Right atrium auricular region (tissue), 2 donors: ENCODE measurements around the gene RNF40. TPM values are rescaled to one million over a fixed set of nuclear protein-coding genes. Genes with fewer than 3 reads are reported as not detected.

ENCODE experiments used
- DNase-seq: peaks from one replicate; pipeline ENCODE4 v3.0.0-alpha.2; 2019; ENCODE audit warnings: low spot score
- H3K27ac ChIP-seq, 2 donors: fragments of 200-600 bp; sonication (generic); 1 replicate in 1 of 2; 2 replicates in 1 of 2; pipeline ENCODE4 v1.5.1; 2016 to 2019
- H3K27me3 ChIP-seq, 2 donors: fragments of 200-600 bp; sonication (generic); one replicate each; pipeline versions ENCODE4 v1.5.1 to v1.6.0; 2017 to 2019
- H3K36me3 ChIP-seq: fragments of 200-600 bp; sonication (generic); one replicate; pipeline ENCODE4 v1.5.1; 2016
- H3K4me1 ChIP-seq, 2 donors: fragments of 200-600 bp; sonication (generic); one replicate each; pipeline versions ENCODE4 v1.5.1 to v1.6.0; 2017 to 2019
- H3K4me3 ChIP-seq, 2 donors: fragments of 200-600 bp; sonication (generic); 1 replicate in 1 of 2; 2 replicates in 1 of 2; pipeline ENCODE4 v1.5.1; 2017 to 2019; ENCODE audit warnings: mild to moderate bottlenecking in 1 of 2, moderate library complexity in 1 of 2
- H3K9me3 ChIP-seq, 2 donors: fragments of 200-600 bp; sonication (generic); one replicate each; pipeline ENCODE4 v1.5.1; 2019
- CTCF ChIP-seq, 2 donors: fragments of 200-600 bp; sonication (generic); IDR thresholded peaks; one replicate each; pipeline ENCODE4 v1.5.1; 2019; ENCODE audit warnings: antibody characterized with exemption in 2 of 2
- total RNA-seq, 2 donors: library from RNA; depleted of rRNA; stranded (reverse); fragments of >200 nt; gene quantifications; one replicate each; pipeline ENCODE4 v1.1.0, GENCODE V29; 2016

Gene RNF40
- total RNA-seq, 2 donors from 2014 or later: 48.5 to 59.5 TPM

- no peak for DNase-seq
- Histone ChIP-seq H3K4me1 (peaks cover 0 to 37% of the 10 kb centered on the region in 2 donors), H3K27ac (peak overlapping the region; percentile 6 to 55), H3K4me3 (no peak overlapping the region), H3K36me3 (peaks cover 19% of the 10 kb centered on the region), H3K27me3 (no peaks in the 10 kb centered on the region), H3K9me3 (no peaks in the 10 kb centered on the region)
- no peak for TF ChIP-seq CTCF (IDR thresholded peaks at IDR 0.05)
These were observed 17.9 kb upstream of the RNF40 start for GRCh38 chr16:30744183-30744582.

GRCh38 chr16:30745082-30745481, 17.0 kb upstream of the RNF40 start:
- TF ChIP-seq CTCF (IDR thresholded peaks at IDR 0.05): no peak
- no peak overlapping the region for H3K4me3 ChIP-seq
- peaks cover 0 to 40% of the 10 kb centered on the region in 2 donors for H3K4me1 ChIP-seq
- no peak for DNase-seq
- no peaks in the 10 kb centered on the region for H3K9me3 ChIP-seq
- H3K27me3 ChIP-seq: no peaks in the 10 kb centered on the region
- H3K27ac ChIP-seq: no peak overlapping the region
- H3K36me3 ChIP-seq: peaks cover 14% of the 10 kb centered on the region

GRCh38 chr16:30746638-30747175, 15.4 kb upstream of the RNF40 start:
- H3K4me3 ChIP-seq: no peak overlapping the region
- no peaks in the 10 kb centered on the region for H3K27me3 ChIP-seq
- H3K9me3 ChIP-seq: no peaks in the 10 kb centered on the region
- no peak for TF ChIP-seq CTCF (IDR thresholded peaks at IDR 0.05)
- H3K36me3 ChIP-seq: peaks cover 21% of the 10 kb centered on the region
- H3K4me1 ChIP-seq: peaks cover 0 to 24% of the 10 kb centered on the region in 2 donors
- no peak for DNase-seq
- H3K27ac ChIP-seq: no peak overlapping the region

GRCh38 chr16:30747331-30747730, 14.8 kb upstream of the RNF40 start:
- Histone ChIP-seq H3K36me3 (peaks cover 22% of the 10 kb centered on the region), H3K4me3 (peak overlapping the region in 1 of 2 donors; percentile 98)
- TF ChIP-seq CTCF (IDR thresholded peaks at IDR 0.05): no peak

GRCh38 chr16:30747799-30748633, 14.1 kb upstream of the RNF40 start, which contains the start of gene PHKG2:
PHKG2 (plus strand) TSS chr16:30748425; CDS start chr16:30748821, 396 bp downstream.
- Histone ChIP-seq H3K9me3 (no peaks in the 10 kb centered on the region), H3K36me3 (peaks cover 22% of the 10 kb centered on the region), H3K4me1 (peaks cover 0 to 18% of the 10 kb centered on the region in 2 donors), H3K4me3 (peak within 1 kb of the TSS; percentile 93 to 98), H3K27ac (peak within 1 kb of the TSS; percentile 75 to 81), H3K27me3 (no peaks in the 10 kb centered on the region)
- DNase-seq: peak; percentile 99
- TF ChIP-seq CTCF (IDR thresholded peaks at IDR 0.05): no peak

More at GRCh38 chr16:30747331-30747730, 14.8 kb upstream of the RNF40 start:
- Histone ChIP-seq H3K27ac (peak overlapping the region; percentile 60 to 64), H3K4me1 (peaks cover 0 to 18% of the 10 kb centered on the region in 2 donors), H3K9me3 (no peaks in the 10 kb centered on the region), H3K27me3 (no peaks in the 10 kb centered on the region)
- no peak for DNase-seq
